Heart left ventricle (tissue), 16 donors: ENCODE results near the gene KIAA2012. TPM values are rescaled to one million over a fixed set of nuclear protein-coding genes. Genes with fewer than 3 reads are reported as not detected.
"Not testable (repeated sequence)": the region's sequence is repeated elsewhere in the genome, so short reads cannot be mapped to it uniquely, and the experiment has no call there.

Source experiments
- ATAC-seq, 4 donors: fragments of 200-7000 bp; cut with Tn5 transposase; one replicate each; pipeline ENCODE4 v1.9.1; 2020 to 2022; ENCODE audit warnings: moderate library complexity in 4 of 4, mild to moderate bottlenecking in 3 of 4, moderate number of reproducible peaks in 1 of 4
- DNase-seq, 5 donors: peaks; one replicate each; pipeline ENCODE4 v3.0.0-alpha.2; 2020
- H3K27ac ChIP-seq, 12 donors: fragments of 200-600 bp; sonication (generic) in 4 of 12; one replicate each; pipeline versions ENCODE4 v1.5.0 to v1.8.0; 2016 to 2022; ENCODE audit warnings: mild to moderate bottlenecking in 2 of 12
- H3K27me3 ChIP-seq, 9 donors: fragments of 200-600 bp; sonication (generic) in 2 of 9; one replicate each; pipeline versions ENCODE4 v1.5.1 to v1.8.0; 2016 to 2022; ENCODE audit warnings: mild to moderate bottlenecking in 3 of 9
- H3K36me3 ChIP-seq, 9 donors: fragments of 200-600 bp; sonication (generic) in 2 of 9; one replicate each; pipeline versions ENCODE4 v1.5.0 to v1.8.0; 2018 to 2022; ENCODE audit warnings: mild to moderate bottlenecking in 2 of 9
- H3K4me1 ChIP-seq, 12 donors: fragments of 200-600 bp; sonication (generic) in 4 of 12; one replicate each; pipeline versions ENCODE4 v1.5.0 to v1.8.0; 2016 to 2022; ENCODE audit warnings: mild to moderate bottlenecking in 3 of 12
- H3K4me3 ChIP-seq, 12 donors: fragments of 200-600 bp; sonication (generic) in 4 of 12; one replicate each; pipeline versions ENCODE4 v1.5.0 to v1.8.0; 2017 to 2022; ENCODE audit warnings: mild to moderate bottlenecking in 9 of 12, moderate library complexity in 4 of 12
- H3K9me3 ChIP-seq, 12 donors: fragments of 200-600 bp; sonication (generic) in 4 of 12; one replicate each; pipeline versions ENCODE4 v1.5.0 to v1.8.0; 2016 to 2022; ENCODE audit warnings: mild to moderate bottlenecking in 1 of 12
- CTCF ChIP-seq, 12 donors: fragments of 200-600 bp; sonication (generic) in 4 of 12; IDR thresholded peaks; one replicate each; pipeline versions ENCODE4 v1.5.0 to v1.8.0; 2018 to 2022; ENCODE audit warnings: antibody characterized with exemption in 12 of 12, mild to moderate bottlenecking in 5 of 12
- POLR2A ChIP-seq, 2 donors: fragments of 450-650 bp; IDR thresholded peaks; one replicate each; pipeline ENCODE4 v1.6.1; 2017; ENCODE audit warnings: antibody characterized with exemption in 2 of 2, mild to moderate bottlenecking in 2 of 2, moderate library complexity in 2 of 2
- WGBS, 4 donors: extraction: QIAGEN DNeasy Blood & Tissue Kit in 2 of 4; methylation state at CpG; one replicate each; pipeline versions ENCODE4 v1.1.5 to v1.1.7; 2013 to 2018; 5-methylcytosine and 5-hydroxymethylcytosine counted together
- intact Hi-C, 10 donors: fragments of 100-400 bp; cut with DNase I; formaldehyde crosslinking; loops; one replicate each; pipeline versions ENCODE4 v1.11.1 to v1.14.2; 2022
- polyA plus RNA-seq, 2 donors: library from polyadenylated mRNA; stranded (reverse); fragments of 200-250 nt; gene quantifications; one replicate each; pipeline ENCODE4 v1.2.3, GENCODE V29; 2013
- total RNA-seq, 9 donors: library from RNA; depleted of rRNA in 2 of 9; stranded (reverse); fragments of >200 nt in 2 of 9; fragmentation: NEBNext Ultra II Directional in 3 of 9; extraction: Animal tissue kit (Norgen Biotek cat#: 25700) in 3 of 9; gene quantifications; one replicate each; pipeline versions ENCODE4 v1.1.0 to v1.2.4, GENCODE V29; 2016 to 2023
- donor health status: ischemic (EF 13 %, LVEDD 7.1; RV severe dilation, severe dysfunction).
- donor health status: healthy with polysubstance abuse.
- donor health status: DM: no; HTN: yes; CAD: no.
- donor health status: DM: no; HTN: no; CAD: no.
- donor health status: ischemic (EF 25% LVEDD 6.9; RV normal size, moderate dysfunction).
- donor health status: ischemic (EF 25% LVEDD 5.7; RV mildly dilated, moderate dysfunction).
- donor health status: healthy.
- donor health status: DM: yes; HTN: yes; CAD: no.
- donor health status: ischemic (EF 35%, LVEDD 5.7; RV mildly dilated, moderate dysfunction).
- donor health status: nonischemic (EF 11% LVEDD 7.7; RV severe dilation, severe dysfunction).
- donor health status: DM: yes; HTN: yes; CAD: no.
- donor health status: PGD.
- donor health status: ischemic (EF 29% LVEDD 5.4; RV normal size, mild dysfunction).
- donor health status: nonischemic (EF 23%, LVEDD 6.1; RV moderate dilation, normal function).

The KIAA2012 gene
- total and polyA plus RNA-seq, 11 donors = 0.08 TPM; not detected in 10

GRCh38 chr2:202135091-202135874 is 62.2 kb downstream of the KIAA2012 start:
- H3K9me3 ChIP-seq = no peaks in the 10 kb centered on the region
- ATAC-seq = peak; percentile 61 to 94 (median 86)
- TF ChIP-seq CTCF (IDR thresholded peaks at IDR 0.05) = no peak
- TF ChIP-seq POLR2A (IDR thresholded peaks at IDR 0.05) = no peak
- H3K36me3 ChIP-seq = no peaks in the 10 kb centered on the region
- peak overlapping the region in 3 of 12 donors; percentile 32 to 51 (median 48) for H3K27ac ChIP-seq
- no peak overlapping the region for H3K4me3 ChIP-seq
- intact Hi-C loops = no loop called here
- DNase-seq = peak; percentile 62 to 79 (median 77)
- no peaks in the 10 kb centered on the region for H3K27me3 ChIP-seq
- peaks cover 0 to 6% (median 0%) of the 10 kb centered on the region in 12 donors for H3K4me1 ChIP-seq
- 36 to 55% (median 41%) methylated on average over 4 of the region's 4 CpGs for WGBS, 4 donors

GRCh38 chr2:202136039-202136438 is 63.0 kb downstream of the KIAA2012 start:
- H3K36me3 ChIP-seq, DNase-seq, H3K9me3 ChIP-seq, H3K4me3 ChIP-seq, ATAC-seq, intact Hi-C loops, H3K4me1 ChIP-seq, H3K27me3 ChIP-seq: not testable (repeated sequence)
- 87 to 92% (median 89%) methylated on average over 17 to 18 of the region's 18 CpGs for WGBS, 4 donors
- H3K27ac ChIP-seq = peak overlapping the region in 1 of 12 donors; percentile 51

- no peak for DNase-seq
- TF ChIP-seq CTCF (IDR thresholded peaks at IDR 0.05) (no peak), POLR2A (IDR thresholded peaks at IDR 0.05) (no peak)
- Histone ChIP-seq H3K4me1 (peaks cover 0 to 6% (median 0%) of the 10 kb centered on the region in 12 donors), H3K36me3 (no peaks in the 10 kb centered on the region), H3K9me3 (no peaks in the 10 kb centered on the region), H3K27ac (peak overlapping the region in 1 of 12 donors; percentile 51), H3K27me3 (no peaks in the 10 kb centered on the region), H3K4me3 (no peak overlapping the region)
- intact Hi-C loops = no loop called here
- peak in 1 of 4 donors; percentile 31 for ATAC-seq
- WGBS, 4 donors = 84 to 98% (median 93%) methylated on average over 29 to 36 of the region's 36 CpGs
Measured at GRCh38 chr2:202136526-202136925, 63.5 kb downstream of the KIAA2012 start.

- Histone ChIP-seq H3K27ac (no peak overlapping the region), H3K9me3 (no peaks in the 10 kb centered on the region), H3K36me3 (no peaks in the 10 kb centered on the region), H3K27me3 (no peaks in the 10 kb centered on the region), H3K4me3 (no peak overlapping the region), H3K4me1 (peaks cover 0 to 3% (median 0%) of the 10 kb centered on the region in 12 donors)
- no peak for TF ChIP-seq POLR2A (IDR thresholded peaks at IDR 0.05)
- TF ChIP-seq CTCF (IDR thresholded peaks at IDR 0.05) = no peak
- no peak for DNase-seq
- WGBS, 4 donors = 56 to 80% (median 70%) methylated on average over 12 of the region's 12 CpGs
- intact Hi-C loops = no loop called here
- no peak for ATAC-seq
Measured at GRCh38 chr2:202140522-202141252, 67.6 kb downstream of the KIAA2012 start.
